Kidney capillary endothelial cell (primary cell): Measurements from ENCODE around the gene GPR161.

Experiments used
- DNase-seq: peaks from one replicate; pipeline ENCODE4 v3.0.0-alpha.2; 2018; ENCODE audit warnings: low spot score

Gene GPR161

GRCh38 chr1:168148916-168149315, 12.2 kb upstream of the GPR161 start:
- DNase-seq = no peak

- DNase-seq = no peak
Observed at GRCh38 chr1:168146626-168147025, 9.9 kb upstream of the GPR161 start.

- DNase-seq = no peak
Observed at GRCh38 chr1:168146160-168146539, 9.4 kb upstream of the GPR161 start.

- DNase-seq = peak; percentile 56
Observed at GRCh38 chr1:168145184-168146159, 8.7 kb upstream of the GPR161 start.

GRCh38 chr1:168141871-168142385, 5.2 kb upstream of the GPR161 start:
- no peak for DNase-seq

GRCh38 chr1:168139070-168139469, 2.3 kb upstream of the GPR161 start:
- DNase-seq = no peak

- DNase-seq = no peak
Observed at GRCh38 chr1:168138134-168138533, 1.4 kb upstream of the GPR161 start.

- DNase-seq = peak; percentile 8
Observed at GRCh38 chr1:168137515-168137821, 738 bp upstream of the GPR161 start.

GRCh38 chr1:168135921-168136708, 615 bp downstream of the GPR161 start:
- peak; percentile 16 for DNase-seq

GRCh38 chr1:168135116-168135920, 1.4 kb downstream of the GPR161 start:
- DNase-seq = no peak

GRCh38 chr1:168134642-168135041, 2.1 kb downstream of the GPR161 start:
- no peak for DNase-seq

GRCh38 chr1:168134132-168134531, 2.6 kb downstream of the GPR161 start:
- DNase-seq = no peak

GRCh38 chr1:168129933-168130332, 6.8 kb downstream of the GPR161 start:
- DNase-seq = no peak

GRCh38 chr1:168127503-168127902, 9.2 kb downstream of the GPR161 start:
- DNase-seq = no peak

GRCh38 chr1:168125051-168125450, 11.7 kb downstream of the GPR161 start:
- DNase-seq = peak; percentile 59

- no peak for DNase-seq
Observed at GRCh38 chr1:168121401-168122011, 15.2 kb downstream of the GPR161 start.

GRCh38 chr1:168119750-168120149, 17.0 kb downstream of the GPR161 start:
- DNase-seq = no peak

- DNase-seq = no peak
Observed at GRCh38 chr1:168116327-168116799, 20.4 kb downstream of the GPR161 start.

- no peak for DNase-seq
Observed at GRCh38 chr1:168114845-168115244, 21.9 kb downstream of the GPR161 start.

- DNase-seq = peak; percentile 52
Observed at GRCh38 chr1:168112673-168113305, 23.9 kb downstream of the GPR161 start.
